BJ (cell line): Measurements from ENCODE around the gene GPC6. TPM values are rescaled to one million over a fixed set of nuclear protein-coding genes. Genes with fewer than 3 reads are reported as not detected.

ENCODE experiments used
- CTCF ChIA-PET: fragments of 350-600 bp; formaldehyde crosslinking; extraction: SDS; loops from one replicate; lab custom pipeline; 2021; ENCODE audit warnings: antibody characterized with exemption, inconsistent platforms; lab: Yijun Ruan, JAX
- POLR2A ChIA-PET: fragments of 300-600 bp; sonication (Branson Sonifier 250); formaldehyde crosslinking; extraction: SDS; loops from one replicate; lab custom pipeline; 2021; ENCODE audit warnings: antibody characterized with exemption; lab: Charles Lee
- DNase-seq: peaks from one replicate; pipeline ENCODE4 v3.0.0-alpha.2; 2011; ENCODE audit warnings: low read depth
- H3K27me3 ChIP-seq: 2 replicates; pipeline ENCODE4 v1.6.0; 2011; ENCODE audit warnings: low read length; ENCODE audit not compliant: control insufficient read depth, insufficient read depth
- H3K36me3 ChIP-seq: 2 replicates; pipeline ENCODE4 v1.5.1; 2011; ENCODE audit warnings: low read length; ENCODE audit not compliant: control insufficient read depth, insufficient read depth
- H3K4me3 ChIP-seq: 2 replicates; pipeline ENCODE4 v1.5.1; 2011; ENCODE audit warnings: low read depth, mild to moderate bottlenecking, control low read depth, low read length
- CTCF ChIP-seq: IDR thresholded peaks from 2 replicates; pipeline ENCODE4 v1.5.1; 2011; ENCODE audit warnings: low read depth, mild to moderate bottlenecking, control low read depth, inconsistent platforms, low read length, moderate library complexity; ENCODE audit not compliant: insufficient read depth
- polyA plus RNA-seq: library from polyadenylated mRNA; depleted of rRNA; stranded (reverse); fragments of >200 nt; gene quantifications from 2 replicates; pipeline ENCODE4 v1.2.3, GENCODE V29; 2011

The GPC6 gene
- polyA plus RNA-seq, 1 experiment = 23.0 TPM

- ChIA-PET POLR2A (no interaction called here), CTCF (interaction anchor here (1.2 kb wide), 1 partner anchor 9 kb away, joined by 3 read pairs; no protein-coding TSS in a partner anchor)
- no peak for DNase-seq
- no peaks in the 10 kb centered on the region for H3K36me3 ChIP-seq
- H3K4me3 ChIP-seq = no peak overlapping the region
- TF ChIP-seq CTCF = no peak
- no peaks in the 10 kb centered on the region for H3K27me3 ChIP-seq
Measured at GRCh38 chr13:93818345-93818744, 591.7 kb downstream of the GPC6 start.

- ChIA-PET POLR2A (no interaction called here), CTCF (interaction anchor here (1.2 kb wide), 1 partner anchor 8 kb away, joined by 3 read pairs; no protein-coding TSS in a partner anchor)
- TF ChIP-seq CTCF = no peak
- no peak overlapping the region for H3K4me3 ChIP-seq
- DNase-seq = no peak
- H3K36me3 ChIP-seq = no peaks in the 10 kb centered on the region
- no peaks in the 10 kb centered on the region for H3K27me3 ChIP-seq
Measured at GRCh38 chr13:93819331-93819890, 592.8 kb downstream of the GPC6 start.

- no peaks in the 10 kb centered on the region for H3K27me3 ChIP-seq
- DNase-seq = no peak
- H3K4me3 ChIP-seq = no peak overlapping the region
- no peaks in the 10 kb centered on the region for H3K36me3 ChIP-seq
- no peak for TF ChIP-seq CTCF
- POLR2A ChIA-PET = no interaction called here
- CTCF ChIA-PET = no interaction called here
Measured at GRCh38 chr13:93824286-93824685, 597.7 kb downstream of the GPC6 start.

- CTCF ChIA-PET = no interaction called here
- no peak overlapping the region for H3K4me3 ChIP-seq
- TF ChIP-seq CTCF = no peak
- no peak for DNase-seq
- no peaks in the 10 kb centered on the region for H3K27me3 ChIP-seq
- POLR2A ChIA-PET = no interaction called here
- H3K36me3 ChIP-seq = no peaks in the 10 kb centered on the region
Measured at GRCh38 chr13:93834051-93834450, 607.4 kb downstream of the GPC6 start.

GRCh38 chr13:93843082-93843481 is 616.5 kb downstream of the GPC6 start:
- no peak for DNase-seq
- Histone ChIP-seq H3K36me3 (no peaks in the 10 kb centered on the region), H3K27me3 (no peaks in the 10 kb centered on the region), H3K4me3 (no peak overlapping the region)
- no peak for TF ChIP-seq CTCF
- CTCF ChIA-PET = no interaction called here
- POLR2A ChIA-PET = no interaction called here
